ENCODE results near the gene WDR62. TPM values are rescaled to one million over a fixed set of nuclear protein-coding genes. Genes with fewer than 3 reads are reported as not detected.

WDR62 gene
- total and polyA plus RNA-seq, 2 of the 8 experiments (the other 6 are each of a cell fraction or from before 2014, with no cell fraction given): 28.2 to 39.5 TPM

GRCh38 chr19:36140304-36141038, 85.8 kb downstream of the WDR62 start (continued):
- TF ChIP-seq YY1 (IDR thresholded peaks at IDR 0.05; ENCODE audit: low read depth, low read length) (0 out of 2 replicates have a peak, but pooled peaks have one; percentile 3), POLR2AphosphoS5 (IDR thresholded peaks at IDR 0.05; ENCODE audit: low read depth, low read length) (peak; percentile 20; the same call in 1 of the 2 replicates), TBP (IDR thresholded peaks at IDR 0.05; ENCODE audit: low read depth, low read length) (0 out of 2 replicates have a peak, but pooled peaks have one; percentile 5), PHF8 (conservative IDR thresholded peaks at IDR 0.05; ENCODE audit: low read depth, low read length) (0 out of 2 replicates have a peak, but pooled peaks have one; percentile 34), BACH1 (IDR thresholded peaks at IDR 0.05; ENCODE audit: low read length) (no peak)
